ENCODE measurements around the gene ZNF366.

ZNF366 gene

GRCh38 chr5:72482046-72482445 lies 25.2 kb downstream of the ZNF366 start:
- TF ChIP-seq, protein P1, sequence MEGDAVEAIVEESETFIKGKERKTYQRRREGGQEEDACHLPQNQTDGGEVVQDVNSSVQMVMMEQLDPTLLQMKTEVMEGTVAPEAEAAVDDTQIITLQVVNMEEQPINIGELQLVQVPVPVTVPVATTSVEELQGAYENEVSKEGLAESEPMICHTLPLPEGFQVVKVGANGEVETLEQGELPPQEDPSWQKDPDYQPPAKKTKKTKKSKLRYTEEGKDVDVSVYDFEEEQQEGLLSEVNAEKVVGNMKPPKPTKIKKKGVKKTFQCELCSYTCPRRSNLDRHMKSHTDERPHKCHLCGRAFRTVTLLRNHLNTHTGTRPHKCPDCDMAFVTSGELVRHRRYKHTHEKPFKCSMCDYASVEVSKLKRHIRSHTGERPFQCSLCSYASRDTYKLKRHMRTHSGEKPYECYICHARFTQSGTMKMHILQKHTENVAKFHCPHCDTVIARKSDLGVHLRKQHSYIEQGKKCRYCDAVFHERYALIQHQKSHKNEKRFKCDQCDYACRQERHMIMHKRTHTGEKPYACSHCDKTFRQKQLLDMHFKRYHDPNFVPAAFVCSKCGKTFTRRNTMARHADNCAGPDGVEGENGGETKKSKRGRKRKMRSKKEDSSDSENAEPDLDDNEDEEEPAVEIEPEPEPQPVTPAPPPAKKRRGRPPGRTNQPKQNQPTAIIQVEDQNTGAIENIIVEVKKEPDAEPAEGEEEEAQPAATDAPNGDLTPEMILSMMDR (IDR thresholded peaks at IDR 0.05; ENCODE audit: low read depth, low read length, missing control alignments) = no peak
- H3K4me3 ChIP-seq (ENCODE audit: low read depth, low read length) = no peak overlapping the region
- DNase-seq (ENCODE audit: low read depth) = no peak

- TF ChIP-seq, protein P1 (IDR thresholded peaks at IDR 0.05; ENCODE audit: low read depth, low read length, missing control alignments) = no peak
- DNase-seq (ENCODE audit: low read depth) = no peak
- H3K4me3 ChIP-seq (ENCODE audit: low read depth, low read length) = no peak overlapping the region
These were observed 26.4 kb downstream of the ZNF366 start for GRCh38 chr5:72480841-72481240.

DNA sequence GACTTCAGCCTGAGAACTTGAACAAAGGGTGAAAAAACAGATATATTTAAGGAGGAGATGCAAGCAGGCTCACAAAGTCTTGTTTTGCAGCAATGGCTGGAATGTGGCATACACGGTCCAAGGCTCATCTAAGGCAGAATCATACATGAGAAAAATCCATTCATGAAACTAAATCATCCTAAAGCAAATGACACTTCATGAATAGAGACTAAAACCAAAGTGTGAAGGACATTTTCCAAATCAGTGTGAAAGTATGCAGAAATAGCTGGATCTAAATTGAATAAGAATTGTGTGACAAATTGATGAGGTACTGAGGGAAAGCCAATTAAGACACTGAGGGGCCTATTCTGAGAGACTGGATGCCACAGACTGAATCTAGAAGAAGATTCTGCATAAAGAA lies 27.3 kb downstream of the ZNF366 start:
- TF ChIP-seq, protein P1 (IDR thresholded peaks at IDR 0.05; ENCODE audit: low read depth, low read length, missing control alignments) = no peak
- no peak for DNase-seq (ENCODE audit: low read depth)
- H3K4me3 ChIP-seq (ENCODE audit: low read depth, low read length) = no peak overlapping the region

DNA sequence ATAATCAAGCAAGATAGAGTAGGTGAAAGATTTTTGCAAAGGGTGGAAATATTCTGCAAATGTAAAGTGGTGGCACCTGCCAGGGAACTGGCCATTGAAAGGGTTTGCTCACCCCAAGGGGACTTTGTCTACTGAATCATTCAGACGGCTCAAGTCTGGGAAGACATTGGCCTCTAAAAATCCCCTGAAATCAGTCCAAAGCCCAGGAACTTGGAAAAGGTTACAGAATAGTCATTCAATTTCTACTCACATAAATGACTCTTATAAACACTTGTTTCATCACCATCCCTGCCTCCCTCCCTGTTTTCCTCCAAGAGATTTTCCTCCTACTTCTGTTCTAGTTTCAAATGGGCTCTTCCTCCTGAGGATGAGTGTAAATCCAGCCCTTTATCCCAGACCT lies 28.5 kb downstream of the ZNF366 start:
- TF ChIP-seq, protein P1 (IDR thresholded peaks at IDR 0.05; ENCODE audit: low read depth, low read length, missing control alignments) = no peak
- H3K4me3 ChIP-seq (ENCODE audit: low read depth, low read length) = no peak overlapping the region
- no peak for DNase-seq (ENCODE audit: low read depth)

DNA sequence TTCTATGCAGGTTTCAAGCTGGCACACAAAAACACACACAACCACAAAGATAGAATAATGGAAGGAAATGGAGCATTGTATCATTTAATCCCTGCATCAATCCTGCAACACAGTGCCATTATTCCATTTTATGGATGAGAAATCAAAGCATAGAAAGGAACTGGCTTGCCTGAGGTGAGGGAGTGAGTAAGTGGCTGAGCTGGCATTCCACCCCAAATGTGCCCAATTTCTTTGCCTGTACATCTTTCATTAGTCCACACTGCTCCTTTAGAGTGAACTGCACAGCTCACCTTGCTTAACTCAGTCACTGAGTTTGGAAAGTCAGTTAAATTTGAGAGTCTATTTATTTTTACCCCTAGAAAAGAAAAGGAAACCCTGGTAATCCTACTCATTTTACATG lies 28.9 kb downstream of the ZNF366 start:
- no peak overlapping the region for H3K4me3 ChIP-seq (ENCODE audit: low read depth, low read length)
- TF ChIP-seq, protein P1 (IDR thresholded peaks at IDR 0.05; ENCODE audit: low read depth, low read length, missing control alignments) = no peak
- DNase-seq (ENCODE audit: low read depth) = no peak

GRCh38 chr5:72477644-72478043 lies 29.6 kb downstream of the ZNF366 start:
- TF ChIP-seq, protein P1 (IDR thresholded peaks at IDR 0.05; ENCODE audit: low read depth, low read length, missing control alignments) = no peak
- DNase-seq (ENCODE audit: low read depth) = no peak
- no peak overlapping the region for H3K4me3 ChIP-seq (ENCODE audit: low read depth, low read length)

DNA sequence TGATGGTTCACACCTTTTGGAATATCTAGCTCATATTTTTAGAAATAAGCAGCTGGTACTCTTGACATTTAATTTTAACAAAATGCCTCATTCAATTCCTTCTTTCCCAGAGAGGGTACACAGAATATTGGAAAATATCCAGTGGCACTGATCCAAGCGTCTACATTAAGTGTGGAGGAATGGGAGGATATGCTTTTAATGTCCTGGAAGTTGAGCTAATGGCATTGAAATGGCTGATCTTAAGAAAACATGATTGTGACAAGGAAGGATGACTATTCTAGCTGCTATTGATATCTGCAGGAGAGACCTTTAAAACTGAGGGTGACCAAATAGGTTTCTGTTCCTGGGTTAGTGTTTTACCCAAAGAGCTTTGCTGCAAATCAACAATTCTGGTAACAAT lies 30.0 kb downstream of the ZNF366 start:
- H3K4me3 ChIP-seq (ENCODE audit: low read depth, low read length) = no peak overlapping the region
- no peak for DNase-seq (ENCODE audit: low read depth)
- TF ChIP-seq, protein P1 (IDR thresholded peaks at IDR 0.05; ENCODE audit: low read depth, low read length, missing control alignments) = no peak
